ENCODE measurements around the gene UFD1. TPM values are rescaled to one million over a fixed set of nuclear protein-coding genes. Genes with fewer than 3 reads are reported as not detected.

The UFD1 gene
- total and polyA plus RNA-seq, 9 of the 15 experiments (the other 6 are each of a cell fraction or from before 2014, with no cell fraction given), result 238 to 645 (median 363) TPM

DNA sequence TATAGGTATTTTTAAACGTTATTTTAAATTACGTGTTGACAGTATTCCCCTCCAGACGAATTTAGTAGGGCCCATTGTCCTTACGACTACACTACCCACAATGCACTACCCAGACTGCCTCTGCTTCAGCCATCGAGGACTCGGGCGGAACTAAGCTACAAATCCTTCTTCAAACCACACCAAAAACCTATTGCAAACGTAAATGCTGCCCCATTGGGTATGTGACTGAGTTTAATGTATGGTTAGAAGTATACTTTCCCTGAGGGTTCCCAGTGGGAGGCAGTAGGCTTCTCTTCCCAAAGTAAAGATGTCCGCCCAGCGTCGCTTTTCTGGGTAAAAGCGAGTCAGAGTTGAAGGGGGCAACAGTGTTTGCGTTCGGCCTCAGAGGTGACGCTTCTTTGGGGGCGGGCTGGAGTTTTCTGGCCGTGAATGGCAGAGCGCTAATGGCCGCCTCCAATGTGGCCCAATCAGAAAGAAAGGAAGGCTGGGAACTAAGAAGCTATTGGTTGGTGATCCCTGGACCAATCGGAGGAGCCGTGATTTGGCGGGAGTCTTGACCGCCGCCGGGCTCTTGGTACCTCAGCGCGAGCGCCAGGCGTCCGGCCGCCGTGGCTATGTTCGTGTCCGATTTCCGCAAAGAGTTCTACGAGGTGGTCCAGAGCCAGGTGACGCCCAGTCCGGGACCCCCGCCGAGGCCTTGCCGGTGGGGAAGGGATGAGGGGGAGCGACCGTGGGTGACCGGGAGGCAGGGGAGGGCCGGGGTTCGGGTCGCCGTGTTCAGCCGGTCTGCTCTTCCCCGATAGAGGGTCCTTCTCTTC, 571 bp upstream of the UFD1 start, which contains the start of gene CDC45 (continued):
- TF ChIP-seq, protein P1, sequence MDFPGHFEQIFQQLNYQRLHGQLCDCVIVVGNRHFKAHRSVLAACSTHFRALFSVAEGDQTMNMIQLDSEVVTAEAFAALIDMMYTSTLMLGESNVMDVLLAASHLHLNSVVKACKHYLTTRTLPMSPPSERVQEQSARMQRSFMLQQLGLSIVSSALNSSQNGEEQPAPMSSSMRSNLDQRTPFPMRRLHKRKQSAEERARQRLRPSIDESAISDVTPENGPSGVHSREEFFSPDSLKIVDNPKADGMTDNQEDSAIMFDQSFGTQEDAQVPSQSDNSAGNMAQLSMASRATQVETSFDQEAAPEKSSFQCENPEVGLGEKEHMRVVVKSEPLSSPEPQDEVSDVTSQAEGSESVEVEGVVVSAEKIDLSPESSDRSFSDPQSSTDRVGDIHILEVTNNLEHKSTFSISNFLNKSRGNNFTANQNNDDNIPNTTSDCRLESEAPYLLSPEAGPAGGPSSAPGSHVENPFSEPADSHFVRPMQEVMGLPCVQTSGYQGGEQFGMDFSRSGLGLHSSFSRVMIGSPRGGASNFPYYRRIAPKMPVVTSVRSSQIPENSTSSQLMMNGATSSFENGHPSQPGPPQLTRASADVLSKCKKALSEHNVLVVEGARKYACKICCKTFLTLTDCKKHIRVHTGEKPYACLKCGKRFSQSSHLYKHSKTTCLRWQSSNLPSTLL (IDR thresholded peaks at IDR 0.05), result no peak
- TF ChIP-seq ZNF174 (CRISPR knock-in tag; IDR thresholded peaks at IDR 0.05), result no peak; the same call in 1 of the 2 replicates
- TF ChIP-seq, protein P2, sequence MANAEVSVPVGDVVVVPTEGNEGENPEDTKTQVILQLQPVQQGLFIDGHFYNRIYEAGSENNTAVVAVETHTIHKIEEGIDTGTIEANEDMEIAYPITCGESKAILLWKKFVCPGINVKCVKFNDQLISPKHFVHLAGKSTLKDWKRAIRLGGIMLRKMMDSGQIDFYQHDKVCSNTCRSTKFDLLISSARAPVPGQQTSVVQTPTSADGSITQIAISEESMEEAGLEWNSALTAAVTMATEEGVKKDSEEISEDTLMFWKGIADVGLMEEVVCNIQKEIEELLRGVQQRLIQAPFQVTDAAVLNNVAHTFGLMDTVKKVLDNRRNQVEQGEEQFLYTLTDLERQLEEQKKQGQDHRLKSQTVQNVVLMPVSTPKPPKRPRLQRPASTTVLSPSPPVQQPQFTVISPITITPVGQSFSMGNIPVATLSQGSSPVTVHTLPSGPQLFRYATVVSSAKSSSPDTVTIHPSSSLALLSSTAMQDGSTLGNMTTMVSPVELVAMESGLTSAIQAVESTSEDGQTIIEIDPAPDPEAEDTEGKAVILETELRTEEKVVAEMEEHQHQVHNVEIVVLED (CRISPR knock-in tag; IDR thresholded peaks at IDR 0.05), result peak; percentile 90
- no peak for TF ChIP-seq ZNF766 (CRISPR knock-in tag; conservative IDR thresholded peaks at IDR 0.05)
- no peak for TF ChIP-seq CBX5 (IDR thresholded peaks at IDR 0.05; ENCODE audit: borderline replicate concordance, low read depth)
- no peak for TF ChIP-seq SIN3B (IDR thresholded peaks at IDR 0.05; ENCODE audit: low read depth)
